H1 (cell line): ENCODE data around the gene FAAH. TPM values are rescaled to one million over a fixed set of nuclear protein-coding genes. Genes with fewer than 3 reads are reported as not detected.
"Not testable (repeated sequence)": the region's sequence is repeated elsewhere in the genome, so short reads cannot be mapped to it uniquely, and the experiment has no call there.

ENCODE experiments used
- CTCF ChIA-PET: fragments of 300-600 bp; sonication (Branson Sonifier 250); formaldehyde crosslinking; loops from one replicate; lab custom pipeline; 2021; ENCODE audit not compliant: partially characterized antibody; lab: Charles Lee
- POLR2A ChIA-PET: fragments of 300-600 bp; sonication (Branson Sonifier 250); formaldehyde crosslinking; loops from one replicate; lab custom pipeline; 2021; ENCODE audit warnings: inconsistent platforms; ENCODE audit not compliant: partially characterized antibody; lab: Charles Lee
- DNase-seq, 2 experiments: peaks; one replicate each; pipeline versions ENCODE4 v3.0.0 to v3.0.0-alpha.2; 2010 to 2022; ENCODE audit warnings: low spot score in 2 of 2, low read depth in 1 of 2, mixed read lengths in 1 of 2
- FAIRE-seq: peaks from 2 replicates; lab custom pipeline; 2011; peaks lifted over from hg19 to GRCh38; lab: Jason Lieb, UNC
- H2AFZ ChIP-seq: 2 replicates; pipeline ENCODE4 v1.8.1; 2012; ENCODE audit warnings: low read length, inconsistent platforms
- H2AK5ac ChIP-seq: 2 replicates; pipeline ENCODE4 v1.6.1; 2013; ENCODE audit warnings: low read depth, low read length
- H2BK120ac ChIP-seq: replicated peaks from 2 replicates; pipeline ENCODE3; 2013; ENCODE audit warnings: low read depth, low read length, inconsistent platforms
- H2BK12ac ChIP-seq: 2 replicates; pipeline ENCODE4 v1.6.1; 2013; ENCODE audit warnings: low read depth, low read length
- H2BK15ac ChIP-seq: 2 replicates; pipeline ENCODE4 v1.6.1; 2013; ENCODE audit warnings: low read length
- H2BK20ac ChIP-seq: 2 replicates; pipeline ENCODE4 v1.6.1; 2013; ENCODE audit warnings: low read length
- H2BK5ac ChIP-seq: 2 replicates; pipeline ENCODE4 v1.6.1; 2013; ENCODE audit warnings: low read depth, low read length
- H3K14ac ChIP-seq: 2 replicates; pipeline ENCODE4 v1.6.1; 2013; ENCODE audit warnings: inconsistent platforms; ENCODE audit not compliant: insufficient read length
- H3K18ac ChIP-seq: 2 replicates; pipeline ENCODE4 v1.6.1; 2013; ENCODE audit warnings: low read length; ENCODE audit errors: extremely low read depth
- H3K23ac ChIP-seq: 2 replicates; pipeline ENCODE4 v1.6.1; 2013; ENCODE audit warnings: inconsistent platforms; ENCODE audit not compliant: insufficient read length
- H3K23me2 ChIP-seq: 2 replicates; pipeline ENCODE4 v1.6.1; 2013; ENCODE audit warnings: low read depth, low read length
- H3K27ac ChIP-seq: 2 replicates; pipeline ENCODE4 v1.6.1; 2011; ENCODE audit warnings: low read depth, low read length, inconsistent platforms
- H3K27me3 ChIP-seq, 4 experiments: replicated peaks in 1 of 4; 1 replicate in 1 of 4; 2 replicates in 3 of 4; pipeline versions ENCODE4 v1.6.1 to v1.8.1; 2011 to 2013; ENCODE audit warnings: low read length in 3 of 4, mild to moderate bottlenecking in 3 of 4, inconsistent platforms in 2 of 4, mixed read lengths in 2 of 4, moderate library complexity in 1 of 4; ENCODE audit not compliant: control insufficient read depth in 3 of 4, insufficient read depth in 3 of 4; ENCODE audit errors: extremely low read depth in 1 of 4
- H3K36me3 ChIP-seq, 4 experiments: 2 replicates each; pipeline versions ENCODE4 v1.6.1 to v1.8.1; 2011 to 2013; ENCODE audit warnings: mild to moderate bottlenecking in 4 of 4, low read length in 3 of 4, moderate library complexity in 2 of 4, control low read depth in 1 of 4, inconsistent platforms in 1 of 4; ENCODE audit not compliant: insufficient read depth in 4 of 4, control insufficient read depth in 2 of 4
- H3K4ac ChIP-seq: replicated peaks from 2 replicates; pipeline ENCODE3; 2013; ENCODE audit warnings: low read length, low read depth, mixed read lengths, inconsistent platforms; ENCODE audit not compliant: insufficient read length
- H3K4me1 ChIP-seq, 4 experiments: replicated peaks in 1 of 4; 1 replicate in 1 of 4; 2 replicates in 3 of 4; pipeline versions ENCODE4 v1.6.1 to v1.8.1; 2011 to 2013; ENCODE audit warnings: low read length in 3 of 4, inconsistent platforms in 2 of 4, mixed read lengths in 1 of 4; ENCODE audit not compliant: insufficient read depth in 4 of 4, control insufficient read depth in 3 of 4
- H3K4me2 ChIP-seq, 2 experiments: 2 replicates each; pipeline versions ENCODE4 v1.6.1 to v1.8.1; 2011 to 2013; ENCODE audit warnings: low read depth in 2 of 2, low read length in 2 of 2, control low read depth in 1 of 2, inconsistent platforms in 1 of 2, mild to moderate bottlenecking in 1 of 2; ENCODE audit not compliant: insufficient read depth in 1 of 2
- H3K4me3 ChIP-seq, 4 experiments: fragments of 200-600, 300-600 bp in 1 of 4; sonication (generic), shearing (Covaris generic), sonication (Bioruptor Twin) in 1 of 4; 2 replicates each; pipeline versions ENCODE4 v1.5.1 to v1.8.1; 2011 to 2016; ENCODE audit warnings: low read length in 4 of 4, low read depth in 3 of 4, control low read depth in 2 of 4, inconsistent platforms in 2 of 4, mild to moderate bottlenecking in 2 of 4, mixed read lengths in 1 of 4, moderate library complexity in 1 of 4; ENCODE audit not compliant: insufficient read depth in 2 of 4; ENCODE audit errors: extremely low read depth in 1 of 4
- H3K56ac ChIP-seq: replicated peaks from 2 replicates; pipeline ENCODE3; 2013; ENCODE audit warnings: low read depth, mild to moderate bottlenecking, mixed read lengths, low read length, inconsistent platforms; ENCODE audit not compliant: insufficient read length
- H3K79me1 ChIP-seq: 2 replicates; pipeline ENCODE4 v1.6.1; 2013; ENCODE audit warnings: low read depth, low read length, control low read depth
- H3K79me2 ChIP-seq, 2 experiments: 2 replicates each; pipeline versions ENCODE4 v1.6.1 to v1.8.1; 2012 to 2013; ENCODE audit warnings: low read length in 2 of 2, mild to moderate bottlenecking in 2 of 2, inconsistent platforms in 1 of 2; ENCODE audit not compliant: insufficient read depth in 2 of 2, control insufficient read depth in 1 of 2
- H3K9ac ChIP-seq, 4 experiments: replicated peaks in 1 of 4; 1 replicate in 1 of 4; 2 replicates in 3 of 4; pipeline versions ENCODE4 v1.6.1 to v1.8.1; 2011 to 2013; ENCODE audit warnings: low read depth in 3 of 4, low read length in 3 of 4, control low read depth in 2 of 4, mild to moderate bottlenecking in 2 of 4, moderate library complexity in 2 of 4, inconsistent platforms in 1 of 4; ENCODE audit errors: extremely low read depth in 1 of 4
- H3K9me3 ChIP-seq, 2 experiments: 2 replicates each; pipeline versions ENCODE4 v1.6.1 to v1.8.1; 2012 to 2013; ENCODE audit warnings: mild to moderate bottlenecking in 2 of 2, moderate library complexity in 2 of 2, control low read depth in 1 of 2, inconsistent platforms in 1 of 2, low read depth in 1 of 2, low read length in 1 of 2, mixed read lengths in 1 of 2; ENCODE audit not compliant: insufficient read depth in 2 of 2
- H4K20me1 ChIP-seq, 2 experiments: replicated peaks in 1 of 2; 2 replicates each; pipeline versions ENCODE3 to v1.8.1; 2011 to 2013; ENCODE audit warnings: inconsistent platforms in 2 of 2, low read length in 2 of 2, mild to moderate bottlenecking in 1 of 2; ENCODE audit not compliant: insufficient read depth in 2 of 2, control insufficient read depth in 1 of 2
- H4K5ac ChIP-seq: 2 replicates; pipeline ENCODE4 v1.6.1; 2013; ENCODE audit warnings: low read length, low read depth, mixed read lengths, inconsistent platforms; ENCODE audit not compliant: insufficient read length
- H4K8ac ChIP-seq: 2 replicates; pipeline ENCODE4 v1.8.0; 2013; ENCODE audit warnings: mild to moderate bottlenecking, moderate library complexity, low read length, inconsistent platforms; ENCODE audit not compliant: insufficient read depth; ENCODE audit errors: extremely low read depth
- H4K91ac ChIP-seq: replicated peaks from 2 replicates; pipeline ENCODE3; 2013; ENCODE audit warnings: low read length, mixed read lengths, inconsistent platforms; ENCODE audit not compliant: insufficient read length
- WGBS, 2 experiments: shearing (Covaris generic) in 1 of 2; methylation state at CpG; one replicate each; pipeline versions ENCODE4 v1.1.6 to v1.1.7; 2013 to 2015; ENCODE audit warnings: low lambda C conversion rate in 2 of 2, mixed read lengths in 2 of 2, inconsistent platforms in 1 of 2, low coverage in 1 of 2, missing lambda C conversion rate in 1 of 2; ENCODE audit not compliant: insufficient replicate concordance in 2 of 2, insufficient coverage in 1 of 2, insufficient read length in 1 of 2; ENCODE audit errors: extremely low coverage in 1 of 2, missing lambda C conversion rate in 1 of 2; 5-methylcytosine and 5-hydroxymethylcytosine counted together
- polyA plus RNA-seq, 7 experiments: library from polyadenylated mRNA; depleted of rRNA in 3 of 7; stranded (reverse) in 5 of 7; unstranded in 2 of 7; fragments of >200 nt in 5 of 7; fragments of 200-250 nt in 2 of 7; gene quantifications; 1 replicate in 5 of 7; 2 replicates in 1 of 7; 4 replicates in 1 of 7; pipeline versions ENCODE4 v1.2.1 to v1.2.3, GENCODE V29; 2011 to 2013; ENCODE audit warnings: missing spikeins in 2 of 7, mixed read lengths in 2 of 7
- total RNA-seq: library from RNA; stranded (reverse); fragmentation: NEBNext Ultra II Directional; extraction: Animal tissue kit (Norgen Biotek cat#: 25700); gene quantifications from 2 replicates; pipeline ENCODE4 v1.2.1, GENCODE V29; 2021

FAAH gene
- total and polyA plus RNA-seq, 2 of the 8 experiments (the other 6 are each of a cell fraction or from before 2014, with no cell fraction given): 41.2 to 47.3 TPM

GRCh38 chr1:46355920-46356319, 38.2 kb upstream of the FAAH start:
- H3K27ac ChIP-seq, H3K79me1 ChIP-seq, H2BK20ac ChIP-seq, H3K14ac ChIP-seq, H3K23me2 ChIP-seq, H2BK5ac ChIP-seq, H4K91ac ChIP-seq, H3K18ac ChIP-seq, H2BK15ac ChIP-seq, H3K79me2 ChIP-seq, H3K27me3 ChIP-seq, H3K56ac ChIP-seq, H3K23ac ChIP-seq, H3K4ac ChIP-seq, H3K4me2 ChIP-seq, H2AFZ ChIP-seq, H2AK5ac ChIP-seq, H2BK120ac ChIP-seq, H4K8ac ChIP-seq, FAIRE-seq, H3K4me3 ChIP-seq, H4K5ac ChIP-seq, H4K20me1 ChIP-seq, DNase-seq, H3K9ac ChIP-seq, H2BK12ac ChIP-seq, H3K9me3 ChIP-seq, H3K4me1 ChIP-seq: not testable (repeated sequence)
- H3K36me3 ChIP-seq: peaks cover 3 to 44% (median 15%) of the 10 kb centered on the region in 4 experiments
- 81% methylated on average over 5 of the region's 5 CpGs; no CpG with 5 or more reads in 1 of the 2 experiments for WGBS, 2 experiments
- ChIA-PET CTCF (interaction anchor here (0.6 to 2.0 kb wide), 5 partner anchors 8 to 57 kb away, joined by 3 to 6 read pairs (median 4); no protein-coding TSS in a partner anchor), POLR2A (interaction anchor here (0.9 to 1.2 kb wide), 2 partner anchors 9 to 53 kb away, joined by 3 read pairs; partner anchors contain the start of gene LRRC41)
